Large intestine (tissue), 3 donors: ENCODE measurements around the gene BBS1. TPM values are rescaled to one million over a fixed set of nuclear protein-coding genes. Genes with fewer than 3 reads are reported as not detected.

Experiments
- DNase-seq, 2 donors: peaks; one replicate each; pipeline versions ENCODE4 v3.0.0 to v3.0.0-alpha.2; 2013
- H3K27ac ChIP-seq: one replicate; pipeline ENCODE4 v1.5.1; 2013; ENCODE audit warnings: low read length
- H3K27me3 ChIP-seq: 2 replicates; pipeline ENCODE4 v1.6.1; 2013; ENCODE audit warnings: low read length; ENCODE audit not compliant: control insufficient read depth, insufficient read depth
- H3K36me3 ChIP-seq: 2 replicates; pipeline ENCODE4 v1.6.1; 2013; ENCODE audit warnings: low read length; ENCODE audit not compliant: control insufficient read depth, insufficient read depth
- H3K4me1 ChIP-seq: one replicate; pipeline ENCODE4 v1.6.1; 2013; ENCODE audit warnings: low read length; ENCODE audit not compliant: control insufficient read depth, insufficient read depth
- H3K4me3 ChIP-seq: one replicate; pipeline ENCODE4 v1.5.1; 2013; ENCODE audit warnings: low read length
- H3K9me3 ChIP-seq: one replicate; pipeline ENCODE4 v1.6.1; 2013; ENCODE audit warnings: mild to moderate bottlenecking, low read depth, low read length, moderate library complexity; ENCODE audit not compliant: control insufficient read depth
- WGBS: methylation state at CpG from one replicate; pipeline ENCODE4 v1.1.5; 2013; ENCODE audit warnings: low lambda C conversion rate; ENCODE audit not compliant: insufficient coverage; 5-methylcytosine and 5-hydroxymethylcytosine counted together
- polyA plus RNA-seq: library from polyadenylated mRNA; unstranded; fragments of 120-200 nt; gene quantifications from one replicate; pipeline ENCODE4 v1.2.1, GENCODE V29; 2013

BBS1 gene
- polyA plus RNA-seq, 1 donor: 40.8 TPM

DNA sequence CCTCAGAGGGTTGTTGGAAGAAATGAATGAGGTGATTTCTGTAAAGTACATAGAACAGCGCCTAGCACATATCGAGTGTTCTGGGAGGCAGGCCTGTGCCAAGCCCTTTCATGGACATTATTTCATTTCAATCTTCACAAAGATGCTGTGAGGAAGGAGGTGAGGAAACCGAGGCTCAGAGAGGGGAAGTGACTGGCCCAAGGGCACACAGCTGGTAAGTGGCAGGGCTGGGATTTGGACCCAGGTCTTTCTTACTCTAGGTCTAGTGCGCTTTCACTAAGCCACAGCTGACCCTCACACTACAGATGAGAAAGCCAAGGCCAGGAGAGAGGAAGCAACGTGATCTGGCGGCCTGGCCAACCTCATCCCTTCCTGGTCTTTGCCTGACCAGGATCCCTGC lies 41.7 kb upstream of the BBS1 start:
- no CpG with 5 or more reads among the region's 6 CpGs for WGBS
- Histone ChIP-seq H3K4me1 (peaks cover 8% of the 10 kb centered on the region), H3K27me3 (peaks cover 2% of the 10 kb centered on the region), H3K27ac (no peak overlapping the region), H3K9me3 (peaks cover 4% of the 10 kb centered on the region), H3K4me3 (no peak overlapping the region), H3K36me3 (peaks cover 11% of the 10 kb centered on the region)
- DNase-seq: no peak

DNA sequence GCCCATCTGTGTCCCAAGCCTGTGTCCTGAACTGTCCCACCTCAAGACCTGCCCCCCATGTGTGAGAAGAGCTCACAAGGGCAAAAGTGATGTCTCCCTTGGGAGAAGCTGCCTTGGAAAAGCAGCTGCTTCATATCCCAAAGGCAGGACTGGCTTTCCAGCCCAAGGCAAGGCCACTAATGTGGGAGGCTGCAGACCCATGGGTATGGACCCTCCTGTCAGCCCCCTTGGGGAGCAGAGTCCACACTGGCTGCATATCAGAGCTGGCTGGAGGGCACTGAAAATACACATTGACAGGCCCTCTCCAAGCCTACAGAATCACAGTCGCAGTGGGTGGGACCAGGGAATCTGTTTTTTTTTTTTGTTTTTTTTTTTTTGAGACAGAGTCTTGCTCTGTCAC lies 41.0 kb upstream of the BBS1 start:
- Histone ChIP-seq H3K4me3 (no peak overlapping the region), H3K4me1 (peaks cover 8% of the 10 kb centered on the region), H3K36me3 (peaks cover 11% of the 10 kb centered on the region), H3K9me3 (peaks cover 4% of the 10 kb centered on the region), H3K27me3 (peaks cover 2% of the 10 kb centered on the region), H3K27ac (no peak overlapping the region)
- DNase-seq: no peak
- WGBS: no CpG with 5 or more reads among the region's 1 CpG

DNA sequence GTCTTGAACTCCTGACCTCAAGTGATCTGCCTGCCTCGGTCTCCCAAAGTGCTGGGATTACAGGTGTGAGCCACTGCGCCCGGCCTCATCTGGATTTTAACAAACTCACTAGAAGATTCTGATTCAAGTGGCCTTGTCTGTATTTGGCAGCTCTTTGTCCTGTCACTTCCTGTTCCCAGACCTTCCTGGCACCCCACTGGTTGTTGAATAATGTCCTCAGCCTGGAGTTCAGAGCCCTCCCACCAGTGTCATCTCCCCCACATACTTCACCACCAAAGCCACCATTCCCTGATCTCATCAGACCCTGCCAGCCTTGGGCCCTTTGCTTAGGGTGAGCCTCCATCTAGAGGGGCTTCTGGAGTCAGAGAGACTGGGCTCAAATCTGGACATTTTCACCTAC lies 40.4 kb upstream of the BBS1 start:
- H3K4me3 ChIP-seq: no peak overlapping the region
- peaks cover 2% of the 10 kb centered on the region for H3K27me3 ChIP-seq
- peaks cover 8% of the 10 kb centered on the region for H3K4me1 ChIP-seq
- WGBS: no CpG with 5 or more reads among the region's 3 CpGs
- DNase-seq: no peak
- peaks cover 11% of the 10 kb centered on the region for H3K36me3 ChIP-seq
- no peak overlapping the region for H3K27ac ChIP-seq
- H3K9me3 ChIP-seq: peaks cover 4% of the 10 kb centered on the region

DNA sequence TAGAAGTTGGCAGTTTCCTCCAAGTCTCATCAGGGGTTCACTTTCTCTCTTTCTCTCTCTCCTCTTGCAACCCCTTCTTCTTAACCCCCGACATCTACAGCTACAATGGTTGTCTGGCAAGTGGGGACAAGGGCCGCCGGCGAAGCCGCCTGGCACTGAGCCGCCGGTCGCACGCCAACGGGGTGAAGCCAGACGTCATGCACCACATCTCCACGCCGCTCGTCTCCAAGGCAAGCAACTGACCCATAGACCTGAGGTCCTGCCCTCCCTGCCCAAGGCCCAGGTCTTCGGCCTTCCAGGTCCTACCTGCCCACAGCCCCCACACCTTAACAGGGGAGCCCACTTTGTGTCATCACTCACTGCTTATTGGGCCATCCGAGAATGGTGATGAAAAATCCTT lies 39.3 kb upstream of the BBS1 start:
- Histone ChIP-seq H3K4me1 (peaks cover 8% of the 10 kb centered on the region), H3K9me3 (peaks cover 2% of the 10 kb centered on the region), H3K36me3 (peaks cover 15% of the 10 kb centered on the region), H3K27ac (no peak overlapping the region), H3K4me3 (no peak overlapping the region), H3K27me3 (no peaks in the 10 kb centered on the region)
- no CpG with 5 or more reads among the region's 16 CpGs for WGBS
- no peak for DNase-seq

DNA sequence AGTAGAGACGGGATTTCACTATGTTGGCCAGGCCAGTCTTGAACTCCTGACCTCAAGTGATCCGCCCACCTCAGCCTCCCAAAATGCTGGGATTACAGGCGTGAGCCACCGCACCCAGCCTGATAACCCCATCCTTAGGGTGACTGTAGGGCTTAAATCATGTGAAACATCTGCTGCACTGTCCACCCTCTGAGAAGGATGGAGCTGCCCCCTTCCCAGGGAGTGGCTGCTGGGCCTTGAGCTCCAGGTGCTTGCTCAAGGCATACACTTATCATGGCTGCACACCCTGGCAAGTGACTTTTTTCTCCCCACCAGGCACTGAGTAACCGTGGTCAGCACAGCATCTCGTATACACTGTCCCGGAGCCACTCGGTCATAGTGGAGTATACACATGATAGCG lies 38.4 kb upstream of the BBS1 start:
- Histone ChIP-seq H3K4me3 (no peak overlapping the region), H3K27me3 (no peaks in the 10 kb centered on the region), H3K27ac (no peak overlapping the region), H3K9me3 (no peaks in the 10 kb centered on the region), H3K36me3 (peaks cover 15% of the 10 kb centered on the region), H3K4me1 (peaks cover 8% of the 10 kb centered on the region)
- DNase-seq: no peak
- WGBS: no CpG with 5 or more reads among the region's 9 CpGs

DNA sequence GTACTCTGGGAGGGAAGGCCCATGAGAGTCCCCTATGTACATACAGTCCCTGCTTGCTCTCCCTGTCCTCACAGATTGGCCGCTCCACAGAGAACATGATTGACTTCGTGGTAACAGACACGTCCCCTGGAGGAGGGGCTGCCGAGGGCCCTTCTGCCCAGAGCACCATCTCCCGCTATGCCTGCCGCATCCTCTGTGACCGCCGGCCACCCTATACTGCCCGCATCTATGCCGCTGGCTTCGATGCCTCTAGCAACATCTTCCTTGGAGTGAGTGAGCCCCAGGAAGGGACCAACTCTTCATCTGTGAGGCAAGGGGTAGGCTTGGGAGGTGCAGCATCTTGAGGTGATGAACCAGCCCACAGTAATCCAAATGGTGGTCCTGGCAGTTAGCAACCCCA lies 37.3 kb upstream of the BBS1 start:
- Histone ChIP-seq H3K4me1 (no peaks in the 10 kb centered on the region), H3K9me3 (no peaks in the 10 kb centered on the region), H3K27ac (no peak overlapping the region), H3K36me3 (peaks cover 15% of the 10 kb centered on the region), H3K27me3 (no peaks in the 10 kb centered on the region), H3K4me3 (no peak overlapping the region)
- DNase-seq: no peak
- no CpG with 5 or more reads among the region's 11 CpGs for WGBS

DNA sequence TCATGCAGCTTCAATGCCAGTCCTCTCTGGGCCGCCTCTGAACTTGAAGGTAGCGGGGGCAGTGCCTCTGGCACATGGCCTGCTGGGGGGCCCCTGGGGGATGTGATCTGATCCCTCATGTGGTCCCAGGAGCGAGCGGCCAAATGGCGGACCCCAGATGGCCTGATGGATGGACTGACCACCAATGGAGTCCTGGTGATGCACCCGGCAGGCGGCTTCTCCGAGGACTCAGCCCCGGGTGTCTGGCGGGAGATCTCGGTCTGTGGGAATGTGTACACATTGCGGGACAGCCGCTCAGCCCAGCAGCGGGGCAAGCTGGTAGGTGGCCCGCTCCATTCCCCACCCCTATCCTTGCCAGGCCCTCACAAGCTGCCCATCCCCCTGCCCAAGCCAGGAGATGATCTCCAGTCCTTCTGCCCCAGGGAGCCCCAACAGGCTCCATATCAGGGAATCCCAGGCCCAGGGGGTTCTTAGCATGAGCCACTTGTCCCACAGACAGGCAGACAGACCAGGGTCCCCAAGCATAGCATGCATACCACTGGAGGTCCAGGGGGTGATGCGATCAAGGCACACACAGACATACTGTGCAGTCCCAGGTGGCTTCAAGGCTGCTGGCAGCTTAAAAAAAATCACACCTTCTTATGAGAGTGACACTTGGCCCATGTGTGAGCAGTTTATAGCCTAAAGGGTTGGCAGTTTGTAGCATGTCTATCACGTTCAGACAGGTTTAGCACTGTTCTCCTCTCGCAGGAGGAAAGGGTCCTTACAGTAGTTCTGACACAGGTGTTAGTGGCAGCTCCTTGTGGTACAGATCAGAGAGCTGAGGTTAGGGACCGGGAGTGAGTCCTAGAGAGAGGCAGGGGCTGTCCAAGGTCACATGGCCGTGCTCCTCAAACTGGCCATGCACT lies 36.6 kb upstream of the BBS1 start:
- WGBS: no CpG with 5 or more reads among the region's 20 CpGs
- DNase-seq: no peak
- no peaks in the 10 kb centered on the region for H3K27me3 ChIP-seq
- no peaks in the 10 kb centered on the region for H3K4me1 ChIP-seq
- no peaks in the 10 kb centered on the region for H3K9me3 ChIP-seq
- H3K36me3 ChIP-seq: peaks cover 15% of the 10 kb centered on the region
- H3K4me3 ChIP-seq: no peak overlapping the region
- H3K27ac ChIP-seq: no peak overlapping the region

DNA sequence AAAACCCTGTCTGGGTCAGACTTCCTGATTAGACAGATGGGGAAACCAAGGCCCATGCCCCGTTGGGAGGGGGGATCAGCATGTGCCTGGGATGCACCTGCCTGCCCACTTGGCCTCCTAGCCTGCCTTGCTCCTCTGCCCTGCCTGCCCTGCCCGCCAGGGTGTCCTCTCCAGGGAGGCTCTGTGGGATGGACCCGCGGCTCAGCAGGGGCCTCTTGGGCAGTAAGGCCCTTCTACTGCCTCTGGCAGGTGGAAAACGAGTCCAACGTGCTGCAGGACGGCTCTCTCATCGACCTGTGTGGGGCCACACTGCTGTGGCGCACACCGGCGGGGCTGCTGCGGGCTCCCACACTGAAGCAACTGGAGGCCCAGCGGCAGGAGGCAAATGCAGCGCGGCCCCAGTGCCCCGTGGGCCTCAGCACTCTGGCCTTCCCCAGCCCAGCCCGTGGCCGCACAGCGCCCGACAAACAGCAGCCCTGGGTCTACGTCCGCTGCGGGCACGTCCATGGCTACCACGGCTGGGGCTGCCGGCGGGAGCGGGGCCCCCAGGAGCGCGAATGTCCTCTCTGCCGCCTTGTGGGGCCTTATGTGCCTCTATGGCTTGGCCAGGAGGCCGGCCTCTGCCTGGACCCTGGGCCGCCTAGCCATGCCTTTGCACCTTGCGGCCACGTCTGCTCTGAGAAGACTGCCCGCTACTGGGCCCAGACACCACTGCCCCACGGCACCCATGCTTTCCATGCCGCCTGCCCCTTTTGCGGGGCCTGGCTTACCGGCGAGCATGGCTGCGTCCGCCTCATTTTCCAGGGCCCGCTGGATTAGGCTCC lies 34.9 kb upstream of the BBS1 start:
- no peak overlapping the region for H3K4me3 ChIP-seq
- H3K27me3 ChIP-seq: no peaks in the 10 kb centered on the region
- H3K27ac ChIP-seq: no peak overlapping the region
- H3K36me3 ChIP-seq: peaks cover 15% of the 10 kb centered on the region
- no peak for DNase-seq
- H3K4me1 ChIP-seq: peaks cover 6% of the 10 kb centered on the region
- WGBS: no CpG with 5 or more reads among the region's 44 CpGs
- no peaks in the 10 kb centered on the region for H3K9me3 ChIP-seq

DNA sequence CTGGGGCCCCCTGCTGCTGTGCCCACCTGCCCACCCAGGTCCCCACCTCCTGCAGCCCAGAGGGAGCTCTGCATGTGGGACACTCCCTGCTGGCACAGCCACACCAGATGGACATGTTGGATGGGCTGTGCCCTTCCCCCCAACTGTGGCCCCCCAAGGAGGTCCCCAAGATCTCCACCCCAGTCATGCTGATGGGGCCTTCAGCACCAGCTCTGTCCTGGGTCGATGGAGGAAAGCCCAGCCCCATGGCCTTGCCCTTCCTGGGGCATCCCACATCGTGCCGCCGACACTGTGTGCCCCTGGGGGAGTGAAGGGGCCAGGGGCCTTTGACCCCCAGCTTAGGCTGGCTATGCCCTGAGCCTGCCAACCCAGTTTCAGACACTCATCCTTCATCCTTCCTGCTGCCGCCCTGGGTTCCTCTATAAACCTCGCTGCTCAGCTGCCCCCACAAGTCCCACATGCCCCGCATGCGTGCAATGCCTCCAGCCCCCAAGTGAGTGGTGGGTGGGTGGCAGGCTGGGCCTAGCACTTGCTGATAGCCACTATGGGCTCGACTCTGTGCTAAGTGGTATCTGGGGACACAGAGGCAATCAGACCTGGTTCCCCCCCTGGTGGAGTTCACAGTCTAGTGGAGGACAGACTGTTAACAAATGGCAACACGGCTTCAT lies 34.1 kb upstream of the BBS1 start:
- no CpG with 5 or more reads among the region's 10 CpGs for WGBS
- H3K9me3 ChIP-seq: no peaks in the 10 kb centered on the region
- no peaks in the 10 kb centered on the region for H3K27me3 ChIP-seq
- H3K36me3 ChIP-seq: peaks cover 15% of the 10 kb centered on the region
- DNase-seq: no peak
- H3K4me1 ChIP-seq: peaks cover 9% of the 10 kb centered on the region
- no peak overlapping the region for H3K4me3 ChIP-seq
- no peak overlapping the region for H3K27ac ChIP-seq

DNA sequence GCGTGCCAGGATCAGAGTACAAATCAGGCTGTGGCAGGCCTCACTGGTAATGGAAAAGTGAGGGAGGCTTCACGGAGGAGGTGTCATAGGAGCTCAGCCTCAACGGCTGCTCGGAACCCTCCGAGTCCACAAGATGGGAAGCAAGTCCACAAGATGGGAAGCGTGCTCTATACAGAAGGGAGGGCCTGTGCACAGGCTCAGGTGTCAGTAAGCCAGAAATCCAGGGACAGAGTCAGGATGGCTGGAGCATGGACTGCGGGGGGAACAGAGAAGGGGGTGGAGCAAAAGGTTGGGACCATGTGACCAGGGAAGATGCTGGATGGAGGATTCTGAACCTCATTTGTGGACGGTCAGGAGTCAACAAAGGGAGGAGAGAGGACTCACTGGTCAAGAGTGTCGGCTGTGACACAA lies 33.6 kb upstream of the BBS1 start:
- no peak overlapping the region for H3K4me3 ChIP-seq
- no peaks in the 10 kb centered on the region for H3K9me3 ChIP-seq
- no peaks in the 10 kb centered on the region for H3K27me3 ChIP-seq
- no peak for DNase-seq
- H3K4me1 ChIP-seq: peaks cover 9% of the 10 kb centered on the region
- WGBS: 20% methylated on average over 1 of the region's 9 CpGs
- H3K36me3 ChIP-seq: peaks cover 15% of the 10 kb centered on the region
- no peak overlapping the region for H3K27ac ChIP-seq
